Glomerular visceral epithelial cell (primary cell): Measurements from ENCODE around the gene ABCD2.
"Not testable (repeated sequence)": the region's sequence is repeated elsewhere in the genome, so short reads cannot be mapped to it uniquely, and the experiment has no call there.

Experiments
- DNase-seq: peaks from one replicate; pipeline ENCODE4 v3.0.0-alpha.2; 2016; ENCODE audit errors: extremely low spot score

The ABCD2 gene

DNA sequence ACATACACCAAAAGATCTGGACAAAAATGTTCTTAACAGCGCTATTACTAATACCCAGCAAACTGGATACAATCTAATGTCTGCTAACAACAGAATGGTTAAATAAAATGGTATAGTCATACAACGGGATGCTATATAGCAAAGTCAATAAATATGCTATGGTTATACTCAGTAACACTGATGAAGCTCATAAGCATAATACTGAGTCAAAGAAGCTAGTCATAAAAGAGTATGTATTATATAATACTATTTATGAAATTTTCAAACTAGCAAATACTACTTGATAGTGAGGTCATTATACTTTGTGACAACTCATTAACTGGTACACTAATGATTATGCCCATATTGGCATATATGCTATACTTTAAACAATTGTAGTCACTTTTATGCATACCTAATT is 7.4 kb downstream of the ABCD2 start:
- DNase-seq: no peak

DNA sequence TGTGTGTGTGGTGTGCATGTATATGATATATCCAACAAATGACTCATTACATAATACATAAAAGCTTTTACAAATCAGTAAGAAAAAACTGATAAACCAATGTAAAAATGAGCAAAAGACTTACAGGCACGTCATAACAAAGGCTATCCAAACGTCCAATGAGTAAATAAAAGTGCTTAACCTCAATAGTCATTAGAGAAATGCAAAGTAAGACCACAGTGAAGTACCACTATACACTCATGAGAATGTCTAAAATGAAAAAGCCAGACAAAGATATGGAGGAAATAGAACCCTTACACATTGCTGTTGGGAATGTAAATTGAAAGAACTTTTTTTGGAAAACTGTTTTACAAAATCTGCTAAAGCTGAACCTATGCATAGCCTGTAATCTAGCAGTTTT is 7.8 kb downstream of the ABCD2 start:
- DNase-seq: no peak

GRCh38 chr12:39610436-39611025 is 9.1 kb downstream of the ABCD2 start:
- no peak for DNase-seq

DNA sequence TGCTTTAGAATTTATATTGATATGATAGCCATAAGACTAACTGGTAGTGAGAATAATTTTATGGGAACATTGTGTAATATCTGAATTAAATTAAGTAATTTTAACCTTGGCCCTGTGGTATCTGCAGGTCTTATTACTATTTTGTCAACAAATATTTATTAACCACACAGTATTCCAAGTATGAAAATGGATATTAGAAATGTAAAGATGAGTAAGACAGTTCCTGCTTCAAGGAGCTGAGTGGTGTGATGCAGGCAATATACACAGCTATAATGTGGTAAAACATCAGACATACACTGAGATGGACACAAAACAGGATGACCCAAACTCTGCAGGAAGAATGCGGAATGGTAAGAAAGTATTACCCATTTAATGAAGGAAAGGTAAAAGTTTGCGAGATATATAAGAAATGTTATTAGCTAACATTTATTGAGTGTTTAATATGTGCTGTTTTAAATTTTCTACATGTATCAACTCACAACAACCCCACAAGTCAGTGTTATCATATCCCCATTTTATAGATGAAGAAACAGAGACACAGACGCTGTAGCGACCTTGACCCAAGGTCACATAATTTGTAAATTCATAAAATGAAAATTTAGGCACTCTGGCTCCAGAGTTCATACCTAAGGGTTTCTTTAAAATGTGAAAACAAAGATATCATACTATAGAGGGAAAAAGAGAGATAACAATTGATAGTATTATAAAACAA is 12.7 kb downstream of the ABCD2 start:
- DNase-seq: no peak

DNA sequence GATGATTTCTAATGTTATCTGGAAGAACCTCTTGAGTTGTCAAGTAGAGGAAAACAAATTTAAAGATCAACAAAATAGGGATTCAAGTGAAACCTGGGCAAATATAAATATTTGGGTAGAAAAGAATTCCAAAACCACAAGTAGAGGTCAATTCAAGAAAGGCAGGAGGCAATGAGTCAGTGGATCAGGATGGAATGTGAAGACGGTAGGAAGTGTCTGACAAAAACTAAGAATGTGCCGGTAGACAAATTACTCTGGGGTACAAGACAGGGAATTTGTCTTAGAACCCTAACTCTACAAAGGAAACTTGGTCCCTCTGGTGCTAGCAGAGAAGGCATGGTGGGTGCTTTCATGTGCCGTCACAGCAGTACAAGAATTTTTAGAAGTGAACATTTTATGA is 13.6 kb downstream of the ABCD2 start:
- peak; percentile 39 for DNase-seq

DNA sequence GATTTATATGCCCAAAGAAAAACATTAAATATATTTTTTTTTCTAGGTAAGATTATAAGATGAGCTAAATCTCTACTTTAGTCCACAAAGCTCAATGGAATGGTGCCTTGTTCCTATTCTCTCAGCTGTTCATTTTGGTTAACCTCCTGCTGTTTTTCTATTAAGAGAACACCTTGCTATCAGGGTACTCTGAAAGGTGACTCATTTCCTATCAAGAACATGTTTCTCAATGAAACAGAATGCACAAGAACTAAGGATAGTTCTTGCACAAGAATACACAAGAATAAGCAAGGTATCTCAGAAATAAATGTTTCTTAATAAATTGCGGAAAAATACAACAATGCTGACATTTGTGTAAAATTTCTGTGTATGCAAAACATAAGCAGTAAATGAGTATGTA is 14.1 kb downstream of the ABCD2 start:
- no peak for DNase-seq

GRCh38 chr12:39603065-39603464 is 16.5 kb downstream of the ABCD2 start:
- no peak for DNase-seq

GRCh38 chr12:39601951-39602350 is 17.7 kb downstream of the ABCD2 start:
- not testable (repeated sequence) for DNase-seq

DNA sequence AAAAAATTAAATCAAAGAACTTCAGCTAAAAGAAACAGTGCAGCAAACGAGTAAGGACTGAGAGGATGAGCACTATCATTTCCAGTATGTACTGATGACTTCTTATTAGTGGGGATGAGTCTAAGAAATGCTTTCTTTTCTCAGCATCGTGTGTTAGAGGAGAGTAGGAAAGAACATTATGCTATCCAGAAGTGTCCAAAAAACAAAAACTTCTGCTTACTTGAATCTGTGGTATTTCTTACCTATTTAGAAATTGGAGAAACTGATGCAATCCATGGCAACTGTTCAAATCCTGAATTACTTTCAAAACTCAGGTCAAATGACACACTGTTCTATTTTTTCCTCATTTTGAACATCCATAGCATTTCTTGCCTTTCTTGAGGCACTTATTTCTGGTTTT is 23.7 kb downstream of the ABCD2 start:
- DNase-seq: no peak

- no peak for DNase-seq
Observed at GRCh38 chr12:39592295-39592694, 27.3 kb downstream of the ABCD2 start.

GRCh38 chr12:39588348-39588747 is 31.3 kb downstream of the ABCD2 start:
- no peak for DNase-seq

DNA sequence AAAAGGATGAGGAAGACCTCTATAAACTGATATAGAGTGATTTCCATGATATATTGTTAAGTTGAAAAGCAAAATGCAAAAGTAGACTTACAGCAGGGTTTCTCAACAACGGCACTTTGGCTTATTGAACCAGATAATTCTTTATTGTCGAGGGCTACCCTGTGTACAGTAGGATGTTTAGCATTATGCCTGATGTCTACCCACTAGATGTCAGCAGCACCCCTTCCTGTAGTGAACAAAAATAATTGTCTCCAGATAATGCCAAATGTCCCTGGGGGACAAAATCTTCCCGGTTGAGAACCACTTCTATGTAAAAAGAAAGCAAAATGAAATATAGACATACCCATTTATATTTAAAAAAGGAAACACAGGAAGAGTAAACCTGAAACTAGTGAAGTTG is 32.4 kb downstream of the ABCD2 start:
- no peak for DNase-seq

DNA sequence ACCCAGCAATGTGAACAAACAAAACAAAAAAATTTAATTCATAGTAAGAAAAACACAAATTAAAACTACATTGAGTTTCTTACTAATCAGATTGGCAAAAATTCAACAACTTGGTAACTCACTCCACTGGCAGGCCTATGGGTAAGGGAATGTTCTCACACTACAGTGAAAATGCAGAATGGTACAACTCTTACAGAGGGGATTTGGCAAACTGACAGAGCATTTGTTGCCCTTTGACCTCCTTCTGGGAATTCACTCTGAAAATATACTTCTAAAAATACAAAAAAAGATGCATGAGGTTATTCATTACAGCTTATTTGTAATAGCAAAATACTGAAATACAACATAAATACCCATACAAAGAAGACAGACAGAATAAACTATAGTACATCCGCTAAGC is 32.8 kb downstream of the ABCD2 start:
- no peak for DNase-seq

DNA sequence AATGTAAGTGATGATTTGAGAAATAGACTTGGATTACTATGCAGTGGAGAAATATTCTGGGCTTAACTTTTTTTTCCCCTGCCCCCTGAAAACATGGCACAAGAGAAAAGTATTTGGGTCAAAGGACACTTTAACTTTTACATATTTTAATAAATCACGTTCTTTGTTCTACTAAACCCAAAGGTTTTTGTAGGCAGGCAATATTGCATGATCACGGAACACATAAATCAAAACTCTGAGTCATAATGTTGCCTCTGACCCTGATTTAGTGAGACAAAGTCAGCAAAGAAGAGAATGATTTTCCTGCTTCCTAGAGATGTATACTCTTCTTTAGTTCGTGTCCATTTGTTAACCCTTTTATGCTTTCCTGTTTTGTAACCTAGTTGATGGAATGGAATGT is 38.0 kb downstream of the ABCD2 start:
- no peak for DNase-seq

DNA sequence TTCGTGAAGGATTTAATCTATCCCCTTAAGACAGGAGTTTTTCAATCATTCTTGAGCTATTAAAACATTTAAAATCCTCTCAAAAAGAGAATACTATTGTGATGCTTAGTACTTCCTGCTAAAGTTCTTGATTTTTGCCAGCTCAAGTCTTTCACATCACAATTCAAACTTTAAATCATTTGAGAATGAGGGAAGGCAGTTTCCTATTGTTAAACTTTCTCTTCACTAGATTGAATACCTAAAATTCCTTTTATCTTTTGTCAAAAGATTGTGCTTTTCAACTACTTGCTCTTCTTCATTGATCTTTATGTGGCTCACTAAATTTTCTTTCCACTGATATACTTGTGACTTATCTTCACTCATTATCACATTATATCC is 44.1 kb downstream of the ABCD2 start:
- no peak for DNase-seq

- no peak for DNase-seq
Observed at GRCh38 chr12:39574785-39575497, 44.7 kb downstream of the ABCD2 start.

DNA sequence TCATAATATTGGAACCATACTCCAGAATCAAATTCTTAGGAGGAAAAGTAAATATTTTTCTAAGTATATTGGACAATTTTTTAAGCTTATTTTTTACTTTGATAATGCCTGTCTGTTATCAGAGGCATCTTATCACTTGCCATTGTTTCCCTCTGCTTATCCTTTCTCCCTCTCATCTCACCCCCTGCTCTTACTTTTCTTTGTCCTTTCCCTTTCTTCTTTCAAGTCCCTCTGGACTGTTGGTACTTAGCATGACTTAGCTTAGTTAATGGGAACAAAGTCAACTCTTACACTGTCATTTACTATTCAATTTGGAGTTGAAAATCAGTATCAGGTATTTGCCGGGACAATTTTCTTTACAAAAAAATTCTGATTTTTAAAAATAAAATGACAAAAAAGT is 45.2 kb downstream of the ABCD2 start:
- DNase-seq: no peak

GRCh38 chr12:39573971-39574370 is 45.6 kb downstream of the ABCD2 start:
- DNase-seq: no peak

DNA sequence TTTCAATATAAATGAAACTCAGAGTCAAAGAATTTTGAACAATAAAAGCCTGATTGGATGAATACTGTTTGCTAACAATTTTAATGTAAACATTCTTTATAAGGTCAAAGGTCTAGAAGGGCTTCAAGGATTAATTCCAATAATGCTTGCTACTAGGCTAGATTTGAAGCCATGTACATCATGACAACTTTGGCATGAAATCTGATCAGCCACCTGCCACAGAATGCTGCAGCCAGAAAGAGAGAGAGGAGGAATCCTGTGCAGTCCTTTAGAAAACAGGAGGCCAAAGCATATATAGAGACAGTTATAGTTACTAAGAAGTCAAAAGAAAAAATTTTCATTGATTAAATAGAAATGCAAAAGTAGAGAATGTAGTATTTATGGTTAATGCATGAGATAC is 47.1 kb downstream of the ABCD2 start:
- no peak for DNase-seq

DNA sequence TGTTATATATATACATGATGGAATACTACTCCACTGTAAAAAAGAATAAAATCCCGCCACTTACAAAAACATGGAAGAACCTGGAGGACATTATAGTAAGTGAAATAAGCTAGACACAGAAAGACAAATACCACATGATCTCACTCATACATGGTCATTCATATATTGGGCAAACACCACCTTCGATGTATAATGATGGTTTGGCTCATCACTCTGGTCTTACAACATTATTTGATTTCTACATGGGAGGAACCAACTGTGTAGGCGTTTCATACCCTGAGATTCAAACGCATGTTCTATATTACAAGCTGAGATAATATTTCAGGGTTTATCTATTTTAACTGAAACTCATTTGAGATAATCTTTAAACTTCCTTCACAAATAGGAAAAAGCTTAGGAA is 48.3 kb downstream of the ABCD2 start:
- no peak for DNase-seq

DNA sequence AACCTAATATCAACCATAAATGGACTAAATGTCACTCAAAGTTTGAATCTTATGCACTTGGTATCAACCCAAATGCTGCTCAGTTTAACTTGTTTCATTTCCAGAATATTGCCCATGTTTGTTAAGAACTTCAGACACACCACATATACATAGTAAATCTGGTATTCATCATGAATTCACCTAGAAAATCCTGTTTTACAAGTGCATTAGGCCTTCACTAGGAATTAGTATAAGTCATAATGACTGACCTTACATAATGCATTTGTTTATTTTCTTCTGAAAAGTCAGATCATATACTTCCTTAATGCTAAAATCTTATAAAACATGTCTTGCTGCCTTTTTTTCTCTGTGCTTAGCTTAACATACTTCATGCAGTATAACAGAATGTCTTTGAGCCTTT is 66.1 kb downstream of the ABCD2 start:
- no peak for DNase-seq

DNA sequence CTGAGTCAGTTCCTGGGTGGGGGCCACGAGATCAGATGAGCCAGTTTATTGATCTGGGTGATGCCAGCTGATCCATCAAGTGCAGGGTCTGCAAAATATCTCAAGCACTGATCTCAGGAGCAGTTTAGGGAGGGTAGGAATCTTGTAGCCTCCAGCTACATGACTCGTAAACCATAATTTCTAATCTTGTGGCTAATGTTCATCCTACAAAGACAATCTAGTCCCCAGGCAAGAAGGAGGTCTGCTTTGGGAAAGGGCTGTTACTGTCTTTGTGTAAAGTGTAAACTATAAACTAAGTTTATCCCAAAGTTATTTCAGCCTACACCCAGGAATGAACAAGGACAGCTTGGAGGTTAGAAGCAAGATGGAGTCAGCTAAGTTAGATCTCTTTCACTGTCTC is 75.4 kb downstream of the ABCD2 start:
- DNase-seq: not testable (repeated sequence)

- no peak for DNase-seq
Observed at GRCh38 chr12:39541471-39541870, 78.1 kb downstream of the ABCD2 start.
